CD4-positive, CD25-positive, alpha-beta regulatory T cell (primary cell): ENCODE measurements around the gene BRI3. TPM values are rescaled to one million over a fixed set of nuclear protein-coding genes. Genes with fewer than 3 reads are reported as not detected.

Experiments
- ATAC-seq, 2 donors: fragments of 150-1000 bp; cut with Tn5 transposase; one replicate each; pipeline ENCODE4 v1.10.0; 2021; ENCODE audit warnings: low read depth in 2 of 2, moderate number of reproducible peaks in 2 of 2, moderate library complexity in 1 of 2
- DNase-seq, 3 donors: peaks; one replicate each; pipeline versions ENCODE4 v3.0.0 to v3.0.0-alpha.2; 2012 to 2022; ENCODE audit warnings: mixed read lengths in 1 of 3
- H3K27ac ChIP-seq: one replicate; pipeline ENCODE4 v1.7.0; 2013; ENCODE audit warnings: mild to moderate bottlenecking, low read length; ENCODE audit not compliant: insufficient read depth, poor library complexity, severe bottlenecking
- H3K27me3 ChIP-seq: one replicate; pipeline ENCODE4 v1.7.0; 2013; ENCODE audit warnings: low read length; ENCODE audit not compliant: control insufficient read depth, insufficient read depth
- H3K36me3 ChIP-seq: one replicate; pipeline ENCODE4 v1.7.0; 2013; ENCODE audit warnings: mild to moderate bottlenecking, low read length, moderate library complexity; ENCODE audit not compliant: control insufficient read depth, insufficient read depth
- H3K4me1 ChIP-seq: 2 replicates; pipeline ENCODE4 v1.7.0; 2013; ENCODE audit warnings: mild to moderate bottlenecking, low read length; ENCODE audit not compliant: insufficient read depth, control insufficient read depth, poor library complexity, severe bottlenecking
- H3K4me3 ChIP-seq: one replicate; pipeline ENCODE4 v1.7.0; 2013; ENCODE audit warnings: low read depth, mild to moderate bottlenecking, low read length, moderate library complexity
- H3K9me3 ChIP-seq, 2 experiments: 1 replicate in 1 of 2; 2 replicates in 1 of 2; pipeline ENCODE4 v1.7.0; 2013; ENCODE audit warnings: low read length in 2 of 2, mild to moderate bottlenecking in 1 of 2, moderate library complexity in 1 of 2; ENCODE audit not compliant: control insufficient read depth in 2 of 2
- H3K27ac Mint-ChIP-seq, 3 donors: one replicate each; pipeline ENCODE4 v1.8.0; 2020 to 2022; ENCODE audit warnings: mild to moderate bottlenecking in 3 of 3, mixed read lengths in 3 of 3, moderate library complexity in 2 of 3
- H3K27me3 Mint-ChIP-seq: one replicate; pipeline ENCODE4 v1.8.0; 2022; ENCODE audit warnings: mild to moderate bottlenecking, mixed read lengths
- H3K36me3 Mint-ChIP-seq: one replicate; pipeline ENCODE4 v1.8.0; 2020; ENCODE audit warnings: mixed read lengths
- H3K4me1 Mint-ChIP-seq, 4 donors: one replicate each; pipeline ENCODE4 v1.8.0; 2020 to 2022; ENCODE audit warnings: mixed read lengths in 4 of 4, mild to moderate bottlenecking in 1 of 4
- H3K4me3 Mint-ChIP-seq, 4 donors: one replicate each; pipeline ENCODE4 v1.8.0; 2020 to 2022; ENCODE audit warnings: mild to moderate bottlenecking in 4 of 4, mixed read lengths in 4 of 4, moderate library complexity in 3 of 4
- H3K9me3 Mint-ChIP-seq, 7 donors: one replicate each; pipeline ENCODE4 v1.8.0; 2020 to 2022; ENCODE audit warnings: mixed read lengths in 7 of 7, mild to moderate bottlenecking in 3 of 7, moderate library complexity in 2 of 7
- polyA plus RNA-seq, 4 donors: library from polyadenylated mRNA; unstranded; fragments of 300-500 nt; fragmentation: Illumina TruSeq; gene quantifications; one replicate each; pipeline ENCODE4 v1.2.3, GENCODE V29; 2021
- total RNA-seq: library from RNA; stranded (reverse); gene quantifications from one replicate; pipeline ENCODE4 v1.2.3, GENCODE V29; 2022

The BRI3 gene
- total and polyA plus RNA-seq, 5 donors from 2014 or later, result 15.6 to 55.9 (median 16.4) TPM

- H3K4me3 Mint-ChIP-seq, result peak overlapping the region; percentile 54 to 85 (median 79)
- H3K36me3 Mint-ChIP-seq, result peaks cover 3% of the 10 kb centered on the region
- peaks cover 5% of the 10 kb centered on the region for H3K27me3 Mint-ChIP-seq
- Histone ChIP-seq H3K36me3 (no peaks in the 10 kb centered on the region), H3K4me3 (no peak overlapping the region), H3K27me3 (no peaks in the 10 kb centered on the region), H3K27ac (no peak overlapping the region), H3K9me3 (no peaks in the 10 kb centered on the region), H3K4me1 (peaks cover 49% of the 10 kb centered on the region)
- peaks cover 0 to 53% (median 19%) of the 10 kb centered on the region in 4 donors for H3K4me1 Mint-ChIP-seq
- ATAC-seq (no peak), DNase-seq (no peak)
- H3K9me3 Mint-ChIP-seq, result no peaks in the 10 kb centered on the region
- H3K27ac Mint-ChIP-seq, result peak overlapping the region in 1 of 3 donors; percentile 55
Measured at GRCh38 chr7:98283887-98284222, 2.4 kb downstream of the BRI3 start.

GRCh38 chr7:98284335-98285036, 3.0 kb downstream of the BRI3 start:
- Mint-ChIP-seq H3K27me3 (peaks cover 5% of the 10 kb centered on the region), H3K4me3 (peak overlapping the region in 3 of 4 donors; percentile 64 to 77 (median 68)), H3K27ac (peak overlapping the region in 2 of 3 donors; percentile 87 to 89), H3K4me1 (peaks cover 0 to 53% (median 19%) of the 10 kb centered on the region in 4 donors), H3K36me3 (peaks cover 3% of the 10 kb centered on the region), H3K9me3 (no peaks in the 10 kb centered on the region)
- H3K27ac ChIP-seq, result no peak overlapping the region
- DNase-seq, result no peak
- no peak for ATAC-seq
- H3K4me3 ChIP-seq, result no peak overlapping the region
- H3K9me3 ChIP-seq, result no peaks in the 10 kb centered on the region
- H3K36me3 ChIP-seq, result no peaks in the 10 kb centered on the region
- H3K27me3 ChIP-seq, result no peaks in the 10 kb centered on the region
- peaks cover 49% of the 10 kb centered on the region for H3K4me1 ChIP-seq

DNA sequence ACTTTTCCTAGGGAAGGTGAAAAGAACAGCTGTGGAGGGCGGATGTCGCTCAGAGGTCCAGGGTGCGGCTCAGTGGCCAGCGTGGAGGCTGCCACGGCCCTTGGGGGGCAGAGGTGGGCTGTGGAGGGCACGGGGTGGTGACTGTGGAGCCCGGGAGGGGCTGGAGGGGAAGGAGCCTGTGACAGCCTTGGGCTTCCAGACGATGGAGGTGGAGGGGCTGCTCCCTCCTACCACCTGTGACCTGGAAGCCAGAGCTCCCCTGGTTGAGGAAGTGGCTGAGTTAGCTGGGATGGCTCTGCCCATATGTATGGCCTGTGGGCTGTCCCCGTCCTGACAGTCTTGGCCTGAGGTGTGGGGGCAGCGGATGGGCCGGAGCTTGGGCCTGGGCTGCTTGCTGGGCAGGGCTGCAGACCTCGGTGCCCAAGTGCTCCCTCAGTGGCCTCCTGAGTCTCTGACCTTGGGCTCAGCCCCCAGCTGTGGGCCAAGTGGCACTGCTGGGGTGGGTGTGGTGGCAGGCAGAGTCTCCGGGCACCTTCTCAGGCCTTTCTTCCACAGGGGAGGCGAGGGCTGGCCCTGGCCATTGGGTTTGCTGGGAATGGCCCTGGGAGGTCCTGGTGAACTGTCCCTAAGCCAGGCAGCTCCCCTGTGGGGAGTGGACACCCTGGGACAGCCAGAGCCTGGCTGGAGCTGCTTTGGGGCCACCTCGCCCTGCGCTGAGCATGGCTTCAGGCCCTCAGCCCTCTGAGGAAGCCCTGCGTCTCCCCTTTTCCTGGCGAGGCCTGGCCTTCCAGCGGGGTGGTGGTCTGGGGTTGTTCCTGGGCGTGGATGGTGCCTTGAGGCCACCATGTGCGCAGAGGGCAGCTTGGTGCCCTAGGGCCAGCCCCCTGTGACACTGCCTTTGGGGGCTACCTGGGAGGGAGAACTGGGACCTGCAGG, 3.9 kb downstream of the BRI3 start:
- Histone ChIP-seq H3K9me3 (no peaks in the 10 kb centered on the region), H3K36me3 (no peaks in the 10 kb centered on the region), H3K27ac (no peak overlapping the region), H3K27me3 (no peaks in the 10 kb centered on the region), H3K4me3 (no peak overlapping the region), H3K4me1 (peaks cover 46% of the 10 kb centered on the region)
- Mint-ChIP-seq H3K9me3 (no peaks in the 10 kb centered on the region), H3K27me3 (peaks cover 5% of the 10 kb centered on the region), H3K4me1 (peaks cover 0 to 56% (median 18%) of the 10 kb centered on the region in 4 donors), H3K27ac (peak overlapping the region in 2 of 3 donors; percentile 48 to 87), H3K36me3 (peaks cover 3% of the 10 kb centered on the region), H3K4me3 (peak overlapping the region in 2 of 4 donors; percentile 8 to 46)
- DNase-seq (no peak), ATAC-seq (no peak)

DNA sequence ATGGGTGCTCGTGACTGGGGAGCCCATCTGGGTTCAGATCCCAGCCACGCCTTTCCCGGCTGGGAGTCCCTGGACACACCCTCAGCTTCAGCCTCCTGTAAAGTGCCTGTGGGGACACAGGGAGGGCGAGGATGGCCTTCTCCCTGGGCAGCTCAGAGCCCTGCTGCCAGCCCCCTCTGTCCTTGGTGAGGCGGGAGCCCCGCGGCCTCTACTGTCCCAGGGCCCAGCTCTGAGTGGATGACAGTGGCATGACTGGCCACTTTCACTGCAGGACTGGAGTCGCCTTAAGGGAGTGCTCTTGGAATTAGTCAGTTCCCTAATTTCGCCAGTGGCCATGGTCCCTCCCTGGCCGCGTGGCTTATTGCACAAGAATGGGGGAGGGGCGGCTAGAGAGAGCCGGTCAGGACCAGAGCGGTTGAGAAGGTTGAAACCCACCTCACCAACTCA, 4.6 kb downstream of the BRI3 start:
- Histone ChIP-seq H3K36me3 (no peaks in the 10 kb centered on the region), H3K27ac (no peak overlapping the region), H3K4me1 (peaks cover 40% of the 10 kb centered on the region), H3K27me3 (no peaks in the 10 kb centered on the region), H3K9me3 (no peaks in the 10 kb centered on the region), H3K4me3 (no peak overlapping the region)
- Mint-ChIP-seq H3K9me3 (no peaks in the 10 kb centered on the region), H3K4me1 (peaks cover 0 to 51% (median 16%) of the 10 kb centered on the region in 4 donors), H3K27ac (peak overlapping the region in 1 of 3 donors; percentile 78), H3K4me3 (peak overlapping the region in 2 of 4 donors; percentile 13 to 63), H3K27me3 (no peaks in the 10 kb centered on the region), H3K36me3 (peaks cover 3% of the 10 kb centered on the region)
- ATAC-seq (no peak), DNase-seq (no peak)

GRCh38 chr7:98286701-98287485, 5.4 kb downstream of the BRI3 start:
- Histone ChIP-seq H3K4me3 (no peak overlapping the region), H3K36me3 (peaks cover 2% of the 10 kb centered on the region), H3K4me1 (peaks cover 39% of the 10 kb centered on the region), H3K27me3 (no peaks in the 10 kb centered on the region), H3K27ac (no peak overlapping the region), H3K9me3 (no peaks in the 10 kb centered on the region)
- no peaks in the 10 kb centered on the region for H3K27me3 Mint-ChIP-seq
- peak overlapping the region in 1 of 3 donors; percentile 78 for H3K27ac Mint-ChIP-seq
- peak overlapping the region in 2 of 4 donors; percentile 63 to 65 for H3K4me3 Mint-ChIP-seq
- DNase-seq (no peak), ATAC-seq (no peak)
- H3K9me3 Mint-ChIP-seq, result no peaks in the 10 kb centered on the region
- H3K36me3 Mint-ChIP-seq, result peaks cover 3% of the 10 kb centered on the region
- H3K4me1 Mint-ChIP-seq, result peaks cover 0 to 51% (median 16%) of the 10 kb centered on the region in 4 donors

DNA sequence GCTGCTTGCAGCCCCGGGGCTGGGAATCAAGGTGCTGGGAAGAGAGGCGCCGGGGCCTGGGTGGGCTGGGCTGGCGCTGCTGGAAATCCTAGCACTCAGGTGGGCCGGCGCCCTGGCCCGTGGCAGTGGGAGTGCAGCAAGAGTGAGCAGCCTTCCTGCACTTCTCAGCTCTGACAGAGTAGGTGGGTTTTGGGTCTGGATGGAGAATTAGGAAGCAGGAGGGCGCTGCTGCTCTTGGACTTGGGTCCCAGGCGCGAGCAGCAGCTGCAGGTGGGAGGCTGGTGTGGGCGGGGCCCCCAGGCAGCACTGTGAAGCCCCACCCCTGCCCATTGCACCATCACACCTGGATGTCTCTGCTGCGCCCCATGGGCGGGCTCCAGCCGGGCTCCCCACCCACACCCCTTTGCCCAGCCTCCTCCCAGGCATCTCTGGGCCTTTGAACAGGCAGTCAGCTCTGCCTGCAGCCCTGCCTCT, 6.0 kb downstream of the BRI3 start:
- no peak for DNase-seq
- H3K36me3 Mint-ChIP-seq, result peaks cover 3% of the 10 kb centered on the region
- H3K27ac Mint-ChIP-seq, result no peak overlapping the region
- peaks cover 8% of the 10 kb centered on the region for H3K36me3 ChIP-seq
- peaks cover 33% of the 10 kb centered on the region for H3K4me1 ChIP-seq
- no peak overlapping the region for H3K27ac ChIP-seq
- H3K27me3 Mint-ChIP-seq, result no peaks in the 10 kb centered on the region
- no peaks in the 10 kb centered on the region for H3K27me3 ChIP-seq
- no peaks in the 10 kb centered on the region for H3K9me3 Mint-ChIP-seq
- ATAC-seq, result no peak
- no peak overlapping the region for H3K4me3 Mint-ChIP-seq
- no peaks in the 10 kb centered on the region for H3K9me3 ChIP-seq
- no peak overlapping the region for H3K4me3 ChIP-seq
- H3K4me1 Mint-ChIP-seq, result peaks cover 0 to 45% (median 14%) of the 10 kb centered on the region in 4 donors
